HCT116 (cell line): ENCODE data around the gene SMCR8.

ENCODE experiments used
- CBX3 ChIP-seq: IDR thresholded peaks from 2 replicates; pipeline ENCODE4 v1.6.1; 2012; ENCODE audit warnings: low read depth
- EGR1 ChIP-seq: IDR thresholded peaks from 2 replicates; pipeline ENCODE4 v1.6.1; 2012; ENCODE audit warnings: low read depth
- EZH2phosphoT487 ChIP-seq: fragments of 200-600 bp; IDR thresholded peaks from 2 replicates; pipeline ENCODE4 v1.6.1; 2018; ENCODE audit warnings: antibody characterized with exemption, borderline replicate concordance
- POLR2A ChIP-seq: IDR thresholded peaks from 2 replicates; pipeline ENCODE4 v1.7.0; 2011; ENCODE audit warnings: borderline replicate concordance; ENCODE audit not compliant: insufficient read depth, insufficient read length; ENCODE audit errors: extremely low read depth
- POLR2AphosphoS5 ChIP-seq: IDR thresholded peaks from 2 replicates; pipeline ENCODE4 v1.6.1; 2011; ENCODE audit warnings: mild to moderate bottlenecking, low read depth, low read length, moderate library complexity
- SP1 ChIP-seq: IDR thresholded peaks from 2 replicates; pipeline ENCODE4 v1.6.1; 2012; ENCODE audit warnings: low read depth
- SRF ChIP-seq: IDR thresholded peaks from 2 replicates; pipeline ENCODE4 v1.6.1; 2012; ENCODE audit warnings: low read depth
- YY1 ChIP-seq: IDR thresholded peaks from 2 replicates; pipeline ENCODE4 v1.6.1; 2011; ENCODE audit warnings: low read length, low read depth, moderate library complexity, mild to moderate bottlenecking; ENCODE audit not compliant: insufficient replicate concordance; ENCODE audit errors: extremely low read depth
- ZFX ChIP-seq: fragments of 450-650 bp; IDR thresholded peaks from 2 replicates; pipeline ENCODE4 v1.6.1; 2017
- ZNF274 ChIP-seq: fragments of 200-500 bp; sonication (Bioruptor generic); IDR thresholded peaks from 2 replicates; pipeline ENCODE4 v1.6.1; 2014; ENCODE audit warnings: mild to moderate bottlenecking, low read depth, low read length, inconsistent platforms
- TF ChIP-seq, protein P1 (sequence below), 3 experiments: fragments of 200-600 bp in 1 of 3; sonication (generic) in 1 of 3; IDR thresholded peaks in 2 of 3; conservative IDR thresholded peaks in 1 of 3; 2 replicates each; pipeline ENCODE4 v1.5.1; 2012 to 2017; ENCODE audit warnings: low read depth in 2 of 3, low read length in 2 of 3, antibody characterized with exemption in 1 of 3, borderline replicate concordance in 1 of 3, control low read depth in 1 of 3, mild to moderate bottlenecking in 1 of 3, mixed read lengths in 1 of 3, mixed run types in 1 of 3, moderate library complexity in 1 of 3; ENCODE audit not compliant: insufficient read depth in 1 of 3
- TF ChIP-seq, protein P2 (sequence below): IDR thresholded peaks from 2 replicates; pipeline ENCODE4 v1.6.1; 2012
- TF ChIP-seq, protein P3 (sequence below): IDR thresholded peaks from 2 replicates; pipeline ENCODE4 v1.6.1; 2012

DNA sequence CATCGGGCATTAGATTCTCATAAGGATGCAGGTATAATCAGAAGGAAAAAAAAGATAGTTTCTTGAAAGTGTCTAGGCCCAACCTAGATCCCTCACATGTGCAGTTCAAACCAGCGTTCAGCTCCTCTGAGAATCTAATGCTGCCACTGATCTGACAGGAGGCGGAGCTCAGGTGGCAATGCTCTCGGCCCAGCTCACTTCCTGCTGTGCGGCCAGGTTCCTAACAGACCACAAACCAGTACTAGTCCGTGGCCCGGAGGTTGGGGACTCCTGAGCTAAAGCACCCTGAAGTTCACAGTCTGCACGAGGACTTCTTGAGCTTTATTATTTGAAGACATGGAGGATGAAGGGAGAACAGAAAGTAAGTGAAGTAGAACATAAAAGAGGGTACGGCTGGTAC is 16.8 kb downstream of the SMCR8 start:
- TF ChIP-seq, protein P1, sequence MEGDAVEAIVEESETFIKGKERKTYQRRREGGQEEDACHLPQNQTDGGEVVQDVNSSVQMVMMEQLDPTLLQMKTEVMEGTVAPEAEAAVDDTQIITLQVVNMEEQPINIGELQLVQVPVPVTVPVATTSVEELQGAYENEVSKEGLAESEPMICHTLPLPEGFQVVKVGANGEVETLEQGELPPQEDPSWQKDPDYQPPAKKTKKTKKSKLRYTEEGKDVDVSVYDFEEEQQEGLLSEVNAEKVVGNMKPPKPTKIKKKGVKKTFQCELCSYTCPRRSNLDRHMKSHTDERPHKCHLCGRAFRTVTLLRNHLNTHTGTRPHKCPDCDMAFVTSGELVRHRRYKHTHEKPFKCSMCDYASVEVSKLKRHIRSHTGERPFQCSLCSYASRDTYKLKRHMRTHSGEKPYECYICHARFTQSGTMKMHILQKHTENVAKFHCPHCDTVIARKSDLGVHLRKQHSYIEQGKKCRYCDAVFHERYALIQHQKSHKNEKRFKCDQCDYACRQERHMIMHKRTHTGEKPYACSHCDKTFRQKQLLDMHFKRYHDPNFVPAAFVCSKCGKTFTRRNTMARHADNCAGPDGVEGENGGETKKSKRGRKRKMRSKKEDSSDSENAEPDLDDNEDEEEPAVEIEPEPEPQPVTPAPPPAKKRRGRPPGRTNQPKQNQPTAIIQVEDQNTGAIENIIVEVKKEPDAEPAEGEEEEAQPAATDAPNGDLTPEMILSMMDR (IDR thresholded peaks at IDR 0.05 in 2 of 3, conservative IDR thresholded peaks at IDR 0.05 in 1 of 3; ENCODE audit: borderline replicate concordance in 1 of 3, insufficient read depth in 1 of 3, low read depth in 2 of 3, low read length in 2 of 3), result no peak
- TF ChIP-seq ZFX (no peak), CBX3 (no peak), YY1 (no peak), ZNF274 (no peak), EGR1 (no peak), EZH2phosphoT487 (no peak), POLR2AphosphoS5 (no peak), SRF (no peak), SP1 (no peak), POLR2A (no peak)
- TF ChIP-seq, protein P2, sequence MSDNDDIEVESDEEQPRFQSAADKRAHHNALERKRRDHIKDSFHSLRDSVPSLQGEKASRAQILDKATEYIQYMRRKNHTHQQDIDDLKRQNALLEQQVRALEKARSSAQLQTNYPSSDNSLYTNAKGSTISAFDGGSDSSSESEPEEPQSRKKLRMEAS, result no peak
- TF ChIP-seq, protein P3, sequence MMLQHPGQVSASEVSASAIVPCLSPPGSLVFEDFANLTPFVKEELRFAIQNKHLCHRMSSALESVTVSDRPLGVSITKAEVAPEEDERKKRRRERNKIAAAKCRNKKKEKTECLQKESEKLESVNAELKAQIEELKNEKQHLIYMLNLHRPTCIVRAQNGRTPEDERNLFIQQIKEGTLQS, result no peak
